ENCODE results near the gene L3MBTL4.

L3MBTL4 gene

DNA sequence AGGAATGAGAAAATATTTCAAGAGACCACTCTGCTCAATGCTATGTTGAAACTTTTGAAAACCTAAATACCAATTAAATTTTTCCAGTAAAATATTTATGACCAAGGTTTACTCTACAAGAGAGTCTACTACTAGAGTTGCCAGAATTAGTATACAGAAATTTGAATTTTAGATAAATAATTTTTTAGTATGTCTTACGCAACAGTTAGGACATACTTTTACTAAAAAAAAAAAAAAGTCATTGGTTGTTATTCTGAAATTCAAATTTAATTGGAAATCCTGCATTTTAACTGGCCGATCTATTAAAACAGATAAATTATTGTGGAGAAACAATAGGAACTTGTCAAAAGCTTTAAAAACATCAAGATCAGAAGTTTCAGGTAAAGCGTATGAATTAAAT lies 470.3 kb downstream of the L3MBTL4 start:
- no peak for DNase-seq

DNA sequence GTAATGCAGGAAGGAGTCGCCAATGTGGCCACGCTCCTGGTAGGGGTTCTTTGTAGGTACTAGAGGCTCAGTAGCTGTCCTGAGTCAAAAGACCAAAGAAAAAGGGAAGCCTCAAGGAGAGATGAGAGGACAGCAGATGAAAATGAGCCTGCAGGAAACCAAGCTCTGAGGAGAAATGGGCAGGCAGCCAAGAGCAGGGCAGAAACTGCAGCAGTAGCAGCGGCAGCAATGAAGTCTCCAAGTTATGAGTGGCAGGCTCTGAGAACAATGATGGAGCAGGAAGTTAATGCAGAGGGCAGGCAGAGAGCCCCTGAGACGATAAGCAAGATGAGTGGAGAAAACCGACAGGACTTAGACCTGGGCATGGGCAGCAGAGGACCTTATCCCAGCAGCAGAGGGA lies 471.2 kb downstream of the L3MBTL4 start:
- no peak for DNase-seq

DNA sequence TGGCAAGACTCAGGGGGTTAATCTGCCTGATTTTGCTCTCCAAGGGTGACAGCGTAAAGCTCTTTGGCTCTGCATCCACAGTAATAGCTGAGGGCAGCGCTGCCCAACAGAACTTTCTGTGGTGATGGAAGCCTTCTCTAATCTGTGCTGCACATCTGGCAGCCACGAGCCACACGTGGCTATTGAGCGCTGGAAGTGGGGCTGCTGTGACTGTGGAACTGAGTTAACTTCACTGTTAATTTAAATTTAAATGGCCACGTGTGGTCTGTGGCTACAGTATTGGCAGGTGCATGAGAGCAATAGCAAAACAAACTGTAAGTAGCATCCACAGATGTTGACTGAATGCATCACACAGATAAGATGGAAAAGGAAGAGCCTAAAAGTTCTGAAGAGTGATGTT lies 472.1 kb downstream of the L3MBTL4 start:
- no peak for DNase-seq

DNA sequence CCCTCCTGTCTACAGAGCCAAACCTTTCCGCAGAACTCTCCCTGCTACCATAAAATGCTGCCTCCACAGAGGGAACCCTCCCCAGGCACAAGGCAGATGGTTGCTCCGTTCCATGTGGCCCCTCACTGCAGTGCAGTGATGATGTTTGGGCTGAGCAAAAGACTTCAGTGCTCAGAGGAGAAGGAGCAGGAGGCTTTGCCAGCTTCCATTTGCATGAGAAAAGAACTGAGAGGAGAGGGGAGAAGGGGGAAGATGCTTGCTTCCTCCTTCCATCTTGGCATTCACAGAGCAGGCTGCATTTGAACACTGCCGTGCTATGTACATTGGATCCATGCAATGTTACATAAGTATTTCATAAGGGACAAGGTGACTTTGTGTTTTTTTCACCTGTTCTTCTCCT lies 472.8 kb downstream of the L3MBTL4 start:
- no peak for DNase-seq

DNA sequence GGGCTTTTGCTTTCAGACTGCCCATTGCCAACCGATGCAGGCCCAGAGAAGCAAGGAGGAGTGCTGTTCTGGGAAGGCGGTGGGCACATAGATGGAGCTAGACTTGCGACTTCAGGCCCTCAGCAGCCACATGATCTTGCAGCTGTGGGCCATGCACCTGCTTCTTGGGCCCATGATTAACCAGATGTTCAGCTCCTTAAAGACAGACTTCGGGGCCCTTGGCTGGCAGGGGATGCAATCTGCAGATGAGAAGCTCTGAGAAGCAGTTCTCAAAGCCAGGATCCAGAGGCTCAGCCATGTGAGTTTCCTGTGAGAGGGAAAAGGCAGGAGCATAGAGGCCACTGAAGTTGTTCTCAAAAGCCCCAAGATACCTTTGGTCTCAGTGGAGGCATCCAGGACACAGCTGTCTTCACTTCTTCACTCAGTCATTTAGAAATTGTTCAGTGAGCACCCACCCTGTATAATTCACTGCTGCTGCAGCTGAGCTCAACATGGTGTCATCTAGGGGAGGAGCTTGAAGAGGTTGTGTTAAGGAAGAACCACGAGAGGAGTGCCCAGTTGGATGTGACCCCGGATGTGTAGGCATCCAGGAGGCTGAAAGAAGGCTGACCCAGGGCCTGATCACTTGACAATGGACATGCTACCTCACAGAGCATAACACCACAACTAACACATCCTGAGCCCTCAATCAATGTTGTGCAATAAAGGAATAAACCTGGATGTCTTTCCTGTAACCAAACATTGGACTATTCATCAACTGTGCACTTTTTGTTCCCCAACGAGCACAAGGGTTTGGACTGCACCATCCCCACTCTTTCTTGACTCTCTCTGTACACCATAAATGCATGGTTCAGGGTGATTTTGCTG lies 474.7 kb downstream of the L3MBTL4 start:
- DNase-seq, result no peak

DNA sequence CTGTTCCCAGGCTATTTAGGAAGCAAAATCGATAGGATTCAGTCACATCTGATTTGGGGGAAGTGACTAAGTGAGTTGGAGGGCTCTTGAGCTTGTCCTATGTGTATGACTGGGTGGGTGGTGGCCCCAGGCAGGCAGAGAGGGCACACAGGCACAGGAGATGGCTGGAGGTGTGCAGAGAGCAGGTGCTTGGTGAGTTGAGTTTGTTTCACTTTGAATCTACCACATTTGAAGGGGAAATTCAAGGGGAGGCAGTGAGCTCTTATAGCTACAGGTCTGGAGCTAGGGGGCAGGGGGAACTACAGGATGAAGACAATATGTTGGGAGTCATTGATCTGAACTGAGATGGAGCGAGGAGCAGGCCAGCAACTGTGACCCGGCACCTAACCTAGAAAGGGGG lies 476.9 kb downstream of the L3MBTL4 start:
- no peak for DNase-seq

DNA sequence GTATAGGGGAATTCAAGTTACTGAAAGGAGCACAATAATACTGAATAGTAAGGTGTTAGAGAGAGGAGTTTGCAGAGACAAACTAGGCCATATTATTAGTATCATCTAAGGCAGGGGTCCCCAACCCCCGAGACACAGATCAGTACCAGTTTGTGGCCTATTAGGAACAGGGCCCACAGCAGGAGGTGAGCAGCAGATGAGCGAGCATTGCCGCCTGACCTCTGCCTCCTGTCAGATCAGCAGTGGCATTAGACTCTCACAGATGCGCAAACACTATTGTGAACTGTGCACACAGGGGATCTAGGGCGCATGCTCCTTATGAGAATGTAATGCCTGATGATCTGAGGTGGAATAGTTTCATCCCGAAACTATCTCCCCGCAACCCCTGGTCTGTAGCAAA lies 477.6 kb downstream of the L3MBTL4 start:
- no peak for DNase-seq

DNA sequence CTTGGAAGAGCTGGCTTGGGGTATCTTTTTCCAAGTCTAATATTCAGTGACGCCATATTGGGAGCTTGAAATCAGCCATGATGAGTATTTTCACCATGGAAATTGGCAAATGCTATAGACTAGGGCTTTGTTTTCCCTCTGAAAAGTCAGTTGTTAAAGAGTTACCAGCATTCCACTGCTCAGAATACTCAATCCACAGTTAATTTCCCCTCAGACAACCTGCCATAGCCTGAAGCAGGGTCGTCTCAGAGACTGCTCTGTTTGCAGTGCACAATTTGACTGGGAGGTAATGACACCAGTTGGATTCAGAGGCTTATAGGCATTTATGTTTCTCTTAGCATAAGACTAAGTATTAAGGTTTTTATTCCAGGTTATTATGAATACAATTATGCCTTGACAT lies 483.9 kb downstream of the L3MBTL4 start:
- DNase-seq, result no peak

DNA sequence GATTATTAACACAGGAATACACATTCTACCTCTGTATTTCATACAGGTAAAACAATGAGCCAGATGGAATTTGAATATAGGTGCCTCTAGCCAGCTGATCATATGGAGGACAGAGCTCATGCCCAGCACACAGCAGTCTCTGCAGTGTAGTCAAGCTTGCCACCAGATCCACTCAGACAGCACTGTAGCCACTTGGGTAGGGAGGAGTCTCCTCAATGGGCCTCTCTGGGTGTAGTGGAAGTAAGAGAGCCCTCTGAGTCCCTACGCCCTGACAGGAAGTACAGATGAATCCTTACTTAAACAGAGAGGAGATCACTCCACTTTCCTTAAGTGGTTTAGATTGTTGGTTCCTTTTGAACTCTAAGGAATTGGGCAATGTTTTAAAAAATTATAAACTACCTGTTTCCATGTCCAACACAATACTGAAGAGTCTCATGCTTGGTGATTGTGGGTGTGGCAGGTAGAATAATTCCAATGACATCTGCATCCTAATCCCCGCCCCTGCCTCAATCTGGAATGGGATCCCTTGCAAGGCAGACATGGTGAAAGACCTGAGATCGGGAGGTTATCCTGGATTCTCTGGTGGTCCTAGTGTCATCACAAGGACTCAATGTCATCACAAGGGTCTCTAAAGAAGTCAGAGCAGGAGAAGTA lies 496.4 kb downstream of the L3MBTL4 start:
- no peak for DNase-seq

DNA sequence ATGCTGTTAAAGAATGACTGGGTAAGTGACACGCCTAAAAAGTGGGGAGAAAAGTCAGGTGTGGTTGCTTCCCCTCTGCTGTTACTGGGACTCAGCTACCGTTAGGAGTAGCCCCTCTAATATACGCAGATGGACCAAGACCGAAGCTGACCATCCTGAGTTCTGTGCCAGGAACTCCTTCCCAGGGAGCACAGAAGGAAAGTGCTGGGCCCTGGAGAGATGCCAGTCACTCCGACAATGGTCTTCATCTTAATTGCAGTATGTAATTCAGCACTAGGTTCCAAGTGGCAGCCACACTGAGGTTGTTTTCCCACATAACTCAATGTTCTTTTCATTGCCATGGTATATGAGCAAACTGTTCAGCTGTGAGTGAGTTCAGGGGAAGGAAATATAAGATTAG lies 499.8 kb downstream of the L3MBTL4 start:
- DNase-seq, result no peak

DNA sequence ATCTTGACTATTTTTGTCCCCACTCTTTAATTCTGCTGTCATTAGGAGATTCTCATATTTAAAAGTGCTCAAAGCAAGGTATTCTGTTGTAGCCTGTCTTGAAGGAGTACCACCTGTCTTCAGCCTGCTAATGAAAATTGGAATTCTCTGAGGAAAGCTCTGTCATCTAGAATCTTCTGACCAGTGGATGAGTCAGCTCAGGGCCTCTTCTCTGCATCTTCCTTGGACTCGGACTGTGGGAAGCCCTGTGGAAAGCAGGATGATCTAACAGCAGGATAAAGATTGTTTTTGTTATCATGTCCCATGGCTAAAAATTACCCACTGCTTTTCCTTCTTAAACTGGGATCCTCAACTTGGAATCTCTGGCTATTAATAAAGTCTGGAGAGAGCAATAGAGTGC lies 500.7 kb downstream of the L3MBTL4 start:
- DNase-seq, result no peak

DNA sequence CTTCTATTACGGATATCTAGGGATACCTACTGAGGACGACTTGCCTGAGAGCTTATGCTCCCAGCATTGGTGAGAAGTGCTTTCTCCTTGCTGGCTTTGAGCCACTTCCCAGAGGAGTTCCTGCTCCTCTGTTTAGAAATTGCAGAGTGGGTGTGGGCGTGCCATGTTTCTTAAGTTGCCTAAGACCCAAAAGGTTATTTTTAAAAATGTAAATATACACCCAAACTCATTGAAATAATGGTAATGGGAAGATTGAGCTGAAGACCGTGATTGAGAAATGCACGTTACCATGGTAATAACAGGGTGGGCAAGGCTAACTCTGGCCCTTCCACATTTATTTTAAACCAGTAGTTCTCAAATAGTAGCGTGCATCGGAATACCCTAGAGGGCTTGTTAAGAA lies 502.1 kb downstream of the L3MBTL4 start:
- no peak for DNase-seq

DNA sequence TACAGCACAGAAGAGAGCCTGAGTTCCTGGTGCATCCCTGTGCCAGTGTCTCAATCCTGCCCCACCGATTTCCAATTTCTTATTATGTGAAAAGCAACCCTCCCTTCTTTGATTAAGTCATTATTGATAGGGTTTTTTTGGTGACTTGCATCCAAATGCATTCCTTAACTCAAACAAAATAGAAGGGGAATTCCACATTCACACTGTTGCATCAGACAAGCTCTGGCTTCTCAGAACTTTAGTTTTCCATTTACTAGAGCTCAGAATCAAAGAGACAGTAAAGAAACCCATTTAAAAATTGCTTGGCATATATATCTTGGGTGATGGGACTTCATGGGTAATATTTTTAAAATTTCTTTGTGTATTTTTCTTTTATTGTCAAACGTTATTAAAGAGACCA lies 505.6 kb downstream of the L3MBTL4 start:
- DNase-seq, result no peak

Data from stimulated activated CD4-positive, alpha-beta T cell treated with anti-CD3 and anti-CD28 coated beads, Interleukin-2, amount 100 ng/mL, for 24 hours (primary cell).